GM21526 (cell line): ENCODE data around the gene SMNDC1.
"Not testable (repeated sequence)": the region's sequence is repeated elsewhere in the genome, so short reads cannot be mapped to it uniquely, and the experiment has no call there.

Experiments
- ATAC-seq: cut with Tn5 transposase; IDR thresholded peaks from one replicate; pipeline ENCODE4 v1.9.1; 2021; ENCODE audit warnings: moderate library complexity; ENCODE audit not compliant: unreplicated experiment, low FRiP score

Gene SMNDC1

GRCh38 chr10:110304780-110305421 is at the start of gene SMNDC1:
Gene SMNDC1 (minus strand): TSS chr10:110304920. CDS start chr10:110303587, 1,333 bp downstream.
- peak; percentile 90 for ATAC-seq

GRCh38 chr10:110354322-110354766 is 49.6 kb upstream of the SMNDC1 start:
- ATAC-seq = no peak

DNA sequence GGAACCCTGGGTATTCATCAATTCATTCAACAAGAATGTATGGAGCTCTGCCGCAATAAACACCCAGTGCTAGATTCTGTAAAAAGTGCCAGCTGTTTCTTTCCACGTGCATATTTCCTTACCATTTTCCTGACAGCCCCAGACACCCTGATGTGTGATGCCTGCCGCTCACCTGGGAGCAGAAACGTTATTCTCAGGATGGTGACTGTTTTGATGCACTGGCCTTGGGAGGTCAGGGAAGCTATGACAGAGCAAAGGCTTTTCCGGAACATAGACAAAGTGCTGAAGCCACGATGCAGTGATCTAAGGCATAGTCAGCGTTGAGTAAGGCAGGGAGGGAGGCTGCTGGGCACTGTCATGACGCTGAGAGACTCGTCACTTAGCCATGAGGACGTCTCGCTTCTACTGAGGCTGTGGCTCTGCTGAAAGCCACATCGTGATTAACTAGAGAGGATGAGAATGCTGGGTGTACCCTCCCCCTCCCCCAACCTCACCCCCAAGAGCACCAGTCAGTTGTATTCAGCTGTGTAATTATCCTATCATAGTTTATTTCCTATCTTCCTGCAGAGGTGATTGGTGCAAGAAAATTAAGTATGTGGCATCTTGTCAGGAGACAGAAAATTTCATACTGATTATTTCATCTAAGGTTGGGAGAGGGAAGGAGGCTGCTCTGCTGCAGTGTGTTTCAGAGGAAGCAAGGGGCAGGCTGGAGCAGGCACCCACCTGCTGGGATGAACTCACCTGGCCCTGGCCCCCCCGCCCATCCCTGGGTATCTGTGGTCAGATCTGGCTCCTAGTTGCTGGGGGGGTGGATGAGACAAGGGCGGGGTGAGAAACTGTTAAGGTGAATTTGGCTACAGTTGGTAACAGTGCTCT is 48.8 kb upstream of the SMNDC1 start:
- ATAC-seq = no peak

GRCh38 chr10:110352930-110353243 is 48.2 kb upstream of the SMNDC1 start:
- ATAC-seq = no peak

GRCh38 chr10:110350812-110351211 is 46.1 kb upstream of the SMNDC1 start:
- ATAC-seq = no peak

GRCh38 chr10:110349831-110350230 is 45.1 kb upstream of the SMNDC1 start:
- no peak for ATAC-seq

- ATAC-seq = no peak
Measured at GRCh38 chr10:110349386-110349785, 44.7 kb upstream of the SMNDC1 start.

GRCh38 chr10:110348336-110348735 is 43.6 kb upstream of the SMNDC1 start:
- ATAC-seq = no peak

GRCh38 chr10:110346914-110347313 is 42.2 kb upstream of the SMNDC1 start:
- ATAC-seq = no peak

DNA sequence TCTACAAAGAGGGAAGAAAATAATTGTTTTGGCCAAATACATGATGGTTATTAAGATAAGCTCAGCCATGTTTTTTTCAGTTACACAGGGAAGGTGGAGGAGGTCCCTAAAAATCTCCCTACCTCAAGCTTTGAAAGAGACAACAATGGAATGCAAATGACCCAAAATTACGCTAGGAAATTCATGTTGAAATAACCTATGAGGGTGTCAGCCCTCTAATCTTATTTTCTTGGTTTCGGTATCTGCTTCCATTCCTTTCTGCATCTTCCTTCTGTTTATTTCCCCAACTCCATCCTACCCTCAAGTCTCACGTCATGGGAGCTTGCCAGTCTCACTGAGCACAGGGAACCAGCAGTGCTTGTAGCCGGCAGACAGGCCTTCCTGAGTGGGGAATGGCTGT is 40.6 kb upstream of the SMNDC1 start:
- ATAC-seq = no peak

GRCh38 chr10:110344622-110345021 is 39.9 kb upstream of the SMNDC1 start:
- no peak for ATAC-seq

GRCh38 chr10:110343947-110344346 is 39.2 kb upstream of the SMNDC1 start:
- ATAC-seq = no peak

DNA sequence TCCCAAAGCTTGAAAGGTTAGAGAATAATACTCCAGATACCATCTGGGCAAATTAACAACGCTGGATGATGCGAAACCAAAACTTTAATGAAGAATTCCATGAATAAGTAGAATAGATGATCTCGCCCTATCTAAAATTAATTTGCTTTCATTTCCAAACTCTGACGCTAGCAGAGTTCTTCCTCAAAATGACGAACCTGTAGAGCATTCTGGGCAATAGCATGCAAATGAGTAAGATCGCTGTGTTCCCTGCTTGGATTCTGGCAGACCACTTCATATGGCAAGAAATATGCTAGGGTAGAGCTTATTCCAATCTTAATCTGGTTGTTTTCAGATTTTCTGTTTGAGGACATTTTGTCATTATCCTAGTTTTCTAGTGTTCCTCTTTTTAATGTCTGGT is 36.1 kb upstream of the SMNDC1 start:
- no peak for ATAC-seq

GRCh38 chr10:110340122-110340521 is 35.4 kb upstream of the SMNDC1 start:
- ATAC-seq = no peak

DNA sequence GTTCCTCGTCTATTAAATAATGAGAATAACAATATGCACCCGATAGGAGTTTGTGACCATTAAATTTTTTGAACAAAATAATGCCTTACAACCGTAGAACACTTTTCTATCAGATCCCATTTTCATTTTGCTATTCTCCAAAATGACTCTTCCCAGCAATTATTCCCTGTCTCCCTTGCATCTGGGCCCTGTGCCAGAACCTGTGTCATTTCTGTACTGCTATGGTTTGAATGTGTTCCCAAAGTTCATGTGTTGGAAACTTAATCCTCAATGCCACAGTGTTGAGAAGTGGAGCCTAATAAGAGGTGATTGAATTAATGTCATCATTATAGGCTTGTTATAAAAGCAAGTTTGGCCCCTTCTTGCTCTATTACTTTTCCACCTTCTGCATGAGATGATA is 33.2 kb upstream of the SMNDC1 start:
- no peak for ATAC-seq

DNA sequence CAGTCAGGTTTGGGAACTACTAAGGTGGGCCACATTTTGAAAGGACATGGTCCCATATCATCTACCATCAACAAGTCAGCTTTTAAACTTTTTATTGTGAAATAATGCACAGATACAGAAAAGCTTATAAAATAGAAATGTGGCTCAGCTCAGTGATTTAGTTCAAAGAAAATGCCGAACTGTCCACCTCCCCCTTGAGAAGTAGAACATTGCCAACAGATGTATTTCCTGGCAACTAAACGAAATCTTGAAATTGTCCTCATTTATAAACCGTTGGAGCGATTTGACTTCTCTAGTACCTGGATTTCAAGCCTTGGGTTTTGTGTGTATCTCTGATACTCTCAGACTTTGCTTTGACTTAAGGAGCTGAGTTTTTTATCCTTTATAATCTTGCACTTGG is 32.7 kb upstream of the SMNDC1 start:
- ATAC-seq = no peak

DNA sequence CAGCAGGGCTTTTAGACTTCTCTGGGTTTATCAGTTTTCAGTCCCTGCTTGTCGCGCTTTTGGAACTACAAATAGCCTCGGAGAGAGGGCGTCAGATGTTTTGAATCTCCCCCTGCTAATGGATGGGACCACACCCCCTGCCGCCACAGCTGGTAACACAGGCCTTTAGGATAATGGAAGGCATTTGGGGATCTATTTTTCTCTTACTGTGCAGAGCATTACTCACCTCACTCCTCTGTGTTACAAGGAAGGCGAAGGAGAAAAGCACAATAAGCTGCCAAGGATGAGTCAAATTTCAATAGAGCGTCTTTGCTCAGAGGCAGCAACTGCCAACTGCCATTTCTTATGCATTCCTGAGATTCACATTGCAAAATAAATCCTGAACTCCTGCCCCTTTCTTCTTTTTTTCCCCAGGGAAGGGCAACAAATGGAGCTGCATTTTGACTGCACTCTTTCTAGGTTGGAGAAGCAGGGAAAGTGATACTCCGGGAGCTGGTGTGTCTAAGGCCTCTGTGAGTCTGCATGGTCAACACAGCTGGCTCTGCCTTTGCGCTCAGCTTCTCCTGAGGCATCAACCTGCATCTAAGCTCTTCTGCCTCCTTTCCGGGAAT is 31.5 kb upstream of the SMNDC1 start:
- no peak for ATAC-seq

DNA sequence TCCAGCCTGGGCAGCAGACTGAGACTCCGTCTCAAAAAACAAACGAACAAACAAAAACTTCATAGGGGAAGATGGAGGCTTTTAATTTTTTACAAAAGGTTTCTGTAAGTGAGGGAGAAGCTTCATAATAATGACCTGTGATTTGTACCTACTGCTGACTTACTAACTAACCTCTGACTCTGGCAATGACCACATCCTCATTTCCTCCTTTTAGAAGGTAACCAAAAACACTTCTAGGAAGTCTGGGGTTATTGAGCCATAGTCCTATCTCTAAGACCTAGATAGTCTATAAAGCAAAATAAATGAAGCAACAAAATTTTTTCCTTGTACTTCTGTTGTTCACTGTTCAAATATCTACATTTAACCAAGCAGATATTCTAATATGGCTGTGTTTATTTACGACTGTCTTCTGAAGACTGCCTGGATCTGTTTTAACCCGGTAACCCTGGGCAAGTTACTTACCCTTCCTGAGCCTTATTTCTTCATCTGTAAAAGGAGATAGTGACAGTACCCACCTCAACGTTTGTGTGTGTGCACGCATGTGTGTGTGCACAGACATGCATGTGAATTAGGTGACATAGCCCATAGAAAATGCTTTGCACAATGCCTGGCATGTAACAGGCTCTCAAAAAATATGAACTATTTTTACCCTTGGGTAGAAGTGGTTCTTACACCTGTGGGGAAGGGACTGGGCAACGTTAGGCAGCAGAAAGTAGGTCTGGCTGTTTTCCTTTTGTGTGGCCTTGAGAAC is 30.8 kb upstream of the SMNDC1 start:
- ATAC-seq = no peak

- ATAC-seq = no peak
Measured at GRCh38 chr10:110334061-110334656, 29.4 kb upstream of the SMNDC1 start.

- ATAC-seq = not testable (repeated sequence)
Measured at GRCh38 chr10:110331226-110331795, 26.6 kb upstream of the SMNDC1 start.
